Breast epithelium (tissue), 4 donors: ENCODE results near the gene HMX3. TPM values are rescaled to one million over a fixed set of nuclear protein-coding genes. Genes with fewer than 3 reads are reported as not detected.
A peak's percentile ranks its signal among the peaks of the same experiment; 100 is the strongest.

Source experiments
- DNase-seq, 2 donors: peaks; one replicate each; pipeline ENCODE4 v3.0.0-alpha.2; 2019; ENCODE audit warnings: low spot score in 2 of 2
- H3K27ac ChIP-seq, 2 donors: fragments of 200-600 bp; sonication (generic) in 1 of 2; one replicate each; pipeline ENCODE4 v1.5.1; 2016 to 2019; ENCODE audit warnings: mild to moderate bottlenecking in 1 of 2
- H3K27me3 ChIP-seq, 2 donors: fragments of 200-600 bp; sonication (generic) in 1 of 2; one replicate each; pipeline versions ENCODE4 v1.5.1 to v1.6.0; 2017 to 2019; ENCODE audit warnings: control low read depth in 1 of 2, mild to moderate bottlenecking in 1 of 2
- H3K36me3 ChIP-seq: fragments of 200-600 bp; one replicate; pipeline ENCODE4 v1.5.1; 2019
- H3K4me1 ChIP-seq, 2 donors: fragments of 200-600 bp; sonication (generic); one replicate each; pipeline ENCODE4 v1.5.1; 2016 to 2019; ENCODE audit warnings: control low read depth in 1 of 2
- H3K4me3 ChIP-seq, 3 donors: fragments of 200-600 bp; sonication (generic); 1 replicate in 2 of 3; 2 replicates in 1 of 3; pipeline ENCODE4 v1.5.1; 2016 to 2019; ENCODE audit warnings: mild to moderate bottlenecking in 3 of 3, moderate library complexity in 2 of 3
- H3K9me3 ChIP-seq, 2 donors: fragments of 200-600 bp; sonication (generic) in 1 of 2; one replicate each; pipeline ENCODE4 v1.5.1; 2016 to 2019; ENCODE audit warnings: control low read depth in 1 of 2
- CTCF ChIP-seq, 3 donors: fragments of 450-650 bp; IDR thresholded peaks; one replicate each; pipeline ENCODE4 v1.5.1; 2016 to 2017; ENCODE audit warnings: antibody characterized with exemption in 3 of 3, mild to moderate bottlenecking in 3 of 3, moderate library complexity in 3 of 3
- POLR2A ChIP-seq: fragments of 450-650 bp; IDR thresholded peaks from one replicate; pipeline ENCODE4 v1.6.1; 2016; ENCODE audit warnings: antibody characterized with exemption, mild to moderate bottlenecking, moderate library complexity
- POLR2AphosphoS5 ChIP-seq, 3 donors: sonication (generic); formaldehyde crosslinking; IDR thresholded peaks; one replicate each; pipeline ENCODE4 v1.6.1; 2017; ENCODE audit warnings: antibody characterized with exemption in 3 of 3
- intact Hi-C: fragments of 100-400 bp; cut with DNase I; formaldehyde crosslinking; loops from one replicate; pipeline ENCODE4 v1.15.1; 2023; ENCODE audit warnings: low total_unique reads
- total RNA-seq, 3 donors: library from RNA; depleted of rRNA; stranded (reverse); fragments of >200 nt; gene quantifications; one replicate each; pipeline ENCODE4 v1.1.0, GENCODE V29; 2016

The HMX3 gene
- total RNA-seq, 3 donors from 2014 or later: not detected

- TF ChIP-seq POLR2A: no peak
- no peak for TF ChIP-seq POLR2AphosphoS5 (IDR thresholded peaks at IDR 0.05)
- TF ChIP-seq CTCF (IDR thresholded peaks at IDR 0.05): no peak
- no peak overlapping the region for H3K4me3 ChIP-seq
- peaks cover 5 to 12% of the 10 kb centered on the region in 2 donors for H3K4me1 ChIP-seq
- no peak for DNase-seq
- no peaks in the 10 kb centered on the region for H3K36me3 ChIP-seq
- H3K27ac ChIP-seq: no peak overlapping the region
- peaks cover 24 to 100% of the 10 kb centered on the region in 2 donors for H3K27me3 ChIP-seq
- intact Hi-C loops: no loop called here
- no peaks in the 10 kb centered on the region for H3K9me3 ChIP-seq
Observed at GRCh38 chr10:123143162-123143824, 7.5 kb downstream of the HMX3 start.

- Histone ChIP-seq H3K4me1 (peaks cover 5 to 17% of the 10 kb centered on the region in 2 donors), H3K4me3 (no peak overlapping the region), H3K27me3 (peaks cover 26 to 100% of the 10 kb centered on the region in 2 donors), H3K27ac (no peak overlapping the region), H3K9me3 (no peaks in the 10 kb centered on the region), H3K36me3 (no peaks in the 10 kb centered on the region)
- TF ChIP-seq CTCF (IDR thresholded peaks at IDR 0.05): no peak
- no peak for TF ChIP-seq POLR2A
- no peak for TF ChIP-seq POLR2AphosphoS5 (IDR thresholded peaks at IDR 0.05)
- intact Hi-C loops: no loop called here
- DNase-seq: no peak
Observed at GRCh38 chr10:123143825-123144168, 8.0 kb downstream of the HMX3 start.

- intact Hi-C loops: no loop called here
- Histone ChIP-seq H3K27ac (no peak overlapping the region), H3K4me3 (no peak overlapping the region), H3K36me3 (no peaks in the 10 kb centered on the region), H3K4me1 (peaks cover 5 to 23% of the 10 kb centered on the region in 2 donors), H3K27me3 (peaks cover 29 to 100% of the 10 kb centered on the region in 2 donors), H3K9me3 (no peaks in the 10 kb centered on the region)
- DNase-seq: no peak
- TF ChIP-seq POLR2A (no peak), POLR2AphosphoS5 (IDR thresholded peaks at IDR 0.05) (no peak), CTCF (IDR thresholded peaks at IDR 0.05) (no peak)
Observed at GRCh38 chr10:123144697-123145541, 9.1 kb downstream of the HMX3 start.

- DNase-seq: no peak
- Histone ChIP-seq H3K27ac (no peak overlapping the region), H3K27me3 (peaks cover 26 to 100% of the 10 kb centered on the region in 2 donors), H3K9me3 (no peaks in the 10 kb centered on the region), H3K36me3 (no peaks in the 10 kb centered on the region), H3K4me3 (peak overlapping the region in 1 of 3 donors; percentile 47), H3K4me1 (peaks cover 5 to 30% of the 10 kb centered on the region in 2 donors)
- TF ChIP-seq POLR2AphosphoS5 (IDR thresholded peaks at IDR 0.05) (no peak), POLR2A (no peak), CTCF (IDR thresholded peaks at IDR 0.05) (no peak)
- intact Hi-C loops: no loop called here
Observed at GRCh38 chr10:123145542-123146012, 9.8 kb downstream of the HMX3 start.
